ENCODE results near the gene EHD1.

EHD1 gene

GRCh38 chr11:64874308-64875240 lies 3.8 kb downstream of the EHD1 start:
- TF ChIP-seq, protein P1, sequence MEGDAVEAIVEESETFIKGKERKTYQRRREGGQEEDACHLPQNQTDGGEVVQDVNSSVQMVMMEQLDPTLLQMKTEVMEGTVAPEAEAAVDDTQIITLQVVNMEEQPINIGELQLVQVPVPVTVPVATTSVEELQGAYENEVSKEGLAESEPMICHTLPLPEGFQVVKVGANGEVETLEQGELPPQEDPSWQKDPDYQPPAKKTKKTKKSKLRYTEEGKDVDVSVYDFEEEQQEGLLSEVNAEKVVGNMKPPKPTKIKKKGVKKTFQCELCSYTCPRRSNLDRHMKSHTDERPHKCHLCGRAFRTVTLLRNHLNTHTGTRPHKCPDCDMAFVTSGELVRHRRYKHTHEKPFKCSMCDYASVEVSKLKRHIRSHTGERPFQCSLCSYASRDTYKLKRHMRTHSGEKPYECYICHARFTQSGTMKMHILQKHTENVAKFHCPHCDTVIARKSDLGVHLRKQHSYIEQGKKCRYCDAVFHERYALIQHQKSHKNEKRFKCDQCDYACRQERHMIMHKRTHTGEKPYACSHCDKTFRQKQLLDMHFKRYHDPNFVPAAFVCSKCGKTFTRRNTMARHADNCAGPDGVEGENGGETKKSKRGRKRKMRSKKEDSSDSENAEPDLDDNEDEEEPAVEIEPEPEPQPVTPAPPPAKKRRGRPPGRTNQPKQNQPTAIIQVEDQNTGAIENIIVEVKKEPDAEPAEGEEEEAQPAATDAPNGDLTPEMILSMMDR (conservative IDR thresholded peaks at IDR 0.05; ENCODE audit: low read depth), result no peak
- no peak for DNase-seq (ENCODE audit: low spot score)
- ChIA-PET CTCF (interaction anchor here (1.0 to 1.3 kb wide), 2 partner anchors 11 to 27 kb away, joined by 3 to 4 read pairs; no protein-coding TSS in a partner anchor), POLR2A (ENCODE audit: low non-redundant PET) (interaction anchor here (0.5 to 0.6 kb wide), 2 partner anchors 8 to 137 kb away, joined by 3 to 4 read pairs; no protein-coding TSS in a partner anchor)
- peak overlapping the region; percentile 86 for H3K27ac ChIP-seq

DNA sequence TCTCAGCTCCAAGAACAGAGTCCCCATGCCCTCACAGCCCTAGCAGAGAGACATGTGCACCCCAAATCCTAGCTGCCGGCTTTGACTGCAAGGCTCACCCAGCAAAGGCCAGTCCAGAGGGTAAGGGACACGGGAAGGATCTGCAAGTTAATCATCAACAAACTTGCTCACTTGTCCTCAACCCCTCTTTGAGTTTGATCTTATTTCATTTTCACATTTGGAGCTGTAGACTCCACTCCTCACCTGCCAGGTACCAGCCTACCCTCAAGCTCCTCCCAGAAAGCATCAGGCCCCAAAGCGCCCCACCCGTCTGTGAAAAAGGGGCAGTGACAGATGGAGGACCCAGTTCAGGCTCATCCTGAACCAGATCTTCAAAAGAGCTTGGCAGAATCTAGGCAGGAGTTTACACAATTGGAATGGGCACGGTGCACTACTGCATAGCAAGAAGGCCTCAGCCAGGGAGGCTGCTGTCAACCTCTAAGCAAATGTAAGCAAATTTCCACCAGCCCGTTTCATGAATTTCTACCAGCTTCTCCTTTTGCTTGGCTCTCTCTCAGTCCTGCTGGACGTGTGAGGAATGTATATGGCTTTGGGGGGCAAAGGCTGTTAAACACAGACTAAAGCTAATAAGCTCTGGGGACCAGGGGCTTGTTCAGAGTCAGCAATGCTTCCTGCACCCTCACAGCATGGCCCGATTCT lies 5.5 kb downstream of the EHD1 start:
- DNase-seq (ENCODE audit: low spot score), result no peak
- ChIA-PET CTCF (interaction anchor here (0.6 kb wide), 2 partner anchors 26 kb away, joined by 3 to 4 read pairs; no protein-coding TSS in a partner anchor), POLR2A (ENCODE audit: low non-redundant PET) (no interaction called here)
- H3K27ac ChIP-seq, result peak overlapping the region; percentile 32
- TF ChIP-seq, protein P1 (conservative IDR thresholded peaks at IDR 0.05; ENCODE audit: low read depth), result no peak

- DNase-seq (ENCODE audit: low spot score), result no peak
- TF ChIP-seq, protein P1 (conservative IDR thresholded peaks at IDR 0.05; ENCODE audit: low read depth), result no peak
- peak overlapping the region; percentile 90 for H3K27ac ChIP-seq
- ChIA-PET CTCF (no interaction called here), POLR2A (ENCODE audit: low non-redundant PET) (no interaction called here)
Observed at GRCh38 chr11:64871492-64871891, 6.9 kb downstream of the EHD1 start.

- CTCF ChIA-PET, result no interaction called here
- TF ChIP-seq, protein P1 (conservative IDR thresholded peaks at IDR 0.05; ENCODE audit: low read depth), result no peak
- no peak for DNase-seq (ENCODE audit: low spot score)
- peak overlapping the region; percentile 90 for H3K27ac ChIP-seq
- POLR2A ChIA-PET (ENCODE audit: low non-redundant PET), result no interaction called here
Observed at GRCh38 chr11:64870893-64871466, 7.4 kb downstream of the EHD1 start.

GRCh38 chr11:64870176-64870892 lies 8.1 kb downstream of the EHD1 start:
- POLR2A ChIA-PET (ENCODE audit: low non-redundant PET), result no interaction called here
- CTCF ChIA-PET, result interaction anchor here (1.4 to 2.4 kb wide), 3 partner anchors 18 to 24 kb away, joined by 3 to 16 read pairs (median 5); no protein-coding TSS in a partner anchor

More at GRCh38 chr11:64870176-64870892, 8.1 kb downstream of the EHD1 start:
- TF ChIP-seq, protein P1 (conservative IDR thresholded peaks at IDR 0.05; ENCODE audit: low read depth), result no peak
- no peak for DNase-seq (ENCODE audit: low spot score)
- peak overlapping the region; percentile 90 for H3K27ac ChIP-seq
